GM23248 (cell line): Measurements from ENCODE around the gene MINDY2. TPM values are rescaled to one million over a fixed set of nuclear protein-coding genes. Genes with fewer than 3 reads are reported as not detected.

Experiments
- DNase-seq: peaks from one replicate; pipeline ENCODE4 v3.0.0-alpha.2; 2015
- H2AFZ ChIP-seq: fragments of 200-600 bp; sonication (generic); 2 replicates; pipeline ENCODE4 v1.6.1; 2016; ENCODE audit warnings: antibody characterized with exemption
- H3F3A ChIP-seq: fragments of 200-600 bp; sonication (generic); 2 replicates; pipeline ENCODE4 v1.6.1; 2016; ENCODE audit warnings: mild to moderate bottlenecking, antibody characterized with exemption, mixed run types; ENCODE audit not compliant: insufficient read depth
- H3K27ac ChIP-seq: fragments of 200-600 bp; sonication (generic); 2 replicates; pipeline ENCODE4 v1.5.1; 2016; ENCODE audit warnings: mild to moderate bottlenecking
- H3K27me3 ChIP-seq: fragments of 200-600 bp; sonication (generic); replicated peaks from 2 replicates; pipeline ENCODE4 v1.6.1; 2016; ENCODE audit warnings: mild to moderate bottlenecking; ENCODE audit not compliant: insufficient read depth
- H3K36me3 ChIP-seq: fragments of 200-600 bp; sonication (generic); 2 replicates; pipeline ENCODE4 v1.6.1; 2016; ENCODE audit warnings: low read depth, mild to moderate bottlenecking
- H3K4me1 ChIP-seq: fragments of 200-600 bp; sonication (generic); 2 replicates; pipeline ENCODE4 v1.6.1; 2016; ENCODE audit warnings: mild to moderate bottlenecking; ENCODE audit not compliant: insufficient read depth
- H3K4me2 ChIP-seq: fragments of 200-600 bp; sonication (generic); one replicate; pipeline ENCODE4 v1.6.1; 2016; ENCODE audit warnings: mild to moderate bottlenecking; ENCODE audit not compliant: unreplicated experiment
- H3K4me3 ChIP-seq: fragments of 200-600 bp; sonication (generic); 2 replicates; pipeline ENCODE4 v1.5.1; 2016; ENCODE audit warnings: mild to moderate bottlenecking
- H3K79me2 ChIP-seq: fragments of 200-600 bp; sonication (generic); 2 replicates; pipeline ENCODE4 v1.6.1; 2016; ENCODE audit warnings: mild to moderate bottlenecking; ENCODE audit not compliant: insufficient read depth
- H3K9ac ChIP-seq: fragments of 200-600 bp; sonication (generic); 2 replicates; pipeline ENCODE4 v1.6.1; 2016; ENCODE audit warnings: mild to moderate bottlenecking
- H3K9me2 ChIP-seq: fragments of 200-600 bp; sonication (generic); 2 replicates; pipeline ENCODE4 v1.6.1; 2016; ENCODE audit warnings: mixed run types, mild to moderate bottlenecking, moderate library complexity; ENCODE audit not compliant: insufficient read depth
- H3K9me3 ChIP-seq: fragments of 200-600 bp; sonication (generic); one replicate; pipeline ENCODE4 v1.6.1; 2017; ENCODE audit warnings: low read depth
- H4K20me1 ChIP-seq: fragments of 200-600 bp; sonication (generic); 2 replicates; pipeline ENCODE4 v1.6.0; 2016; ENCODE audit not compliant: insufficient read depth
- EZH2 ChIP-seq: fragments of 200-600 bp; sonication (generic); IDR thresholded peaks from 2 replicates; pipeline ENCODE4 v1.6.1; 2018; ENCODE audit warnings: antibody characterized with exemption, mild to moderate bottlenecking; ENCODE audit not compliant: insufficient read depth, poor library complexity, severe bottlenecking
- EZH2phosphoT487 ChIP-seq: fragments of 200-600 bp; sonication (generic); IDR thresholded peaks from 2 replicates; pipeline ENCODE4 v1.6.1; 2018; ENCODE audit warnings: antibody characterized with exemption, moderate library complexity, mild to moderate bottlenecking, low read depth; ENCODE audit not compliant: insufficient read depth
- WGBS, 2 experiments: methylation state at CpG; one replicate each; pipeline ENCODE4 v1.1.6; 2015 to 2017; ENCODE audit warnings: low lambda C conversion rate in 2 of 2, low coverage in 1 of 2; ENCODE audit errors: missing lambda C conversion rate in 2 of 2; 5-methylcytosine and 5-hydroxymethylcytosine counted together
- in situ Hi-C: fragments of 300-500 bp; cut with MboI; formaldehyde crosslinking; loops from 2 replicates; pipeline ENCODE4 v1.15.0; 2020
- polyA plus RNA-seq: library from polyadenylated mRNA; unstranded; fragments of >200 nt; fragmentation: Nextera tagmentation; extraction: Ambion mirVana; gene quantifications from 2 replicates; pipeline ENCODE4 v1.2.1, GENCODE V29; 2016
- total RNA-seq: library from RNA; depleted of rRNA; stranded (reverse); fragments of >200 nt; shearing (Covaris generic); gene quantifications from 2 replicates; pipeline ENCODE4 v1.2.3, GENCODE V29; 2014

MINDY2 gene
- total and polyA plus RNA-seq, 2 experiments from 2014 or later, result 28.7 to 47.1 TPM

DNA sequence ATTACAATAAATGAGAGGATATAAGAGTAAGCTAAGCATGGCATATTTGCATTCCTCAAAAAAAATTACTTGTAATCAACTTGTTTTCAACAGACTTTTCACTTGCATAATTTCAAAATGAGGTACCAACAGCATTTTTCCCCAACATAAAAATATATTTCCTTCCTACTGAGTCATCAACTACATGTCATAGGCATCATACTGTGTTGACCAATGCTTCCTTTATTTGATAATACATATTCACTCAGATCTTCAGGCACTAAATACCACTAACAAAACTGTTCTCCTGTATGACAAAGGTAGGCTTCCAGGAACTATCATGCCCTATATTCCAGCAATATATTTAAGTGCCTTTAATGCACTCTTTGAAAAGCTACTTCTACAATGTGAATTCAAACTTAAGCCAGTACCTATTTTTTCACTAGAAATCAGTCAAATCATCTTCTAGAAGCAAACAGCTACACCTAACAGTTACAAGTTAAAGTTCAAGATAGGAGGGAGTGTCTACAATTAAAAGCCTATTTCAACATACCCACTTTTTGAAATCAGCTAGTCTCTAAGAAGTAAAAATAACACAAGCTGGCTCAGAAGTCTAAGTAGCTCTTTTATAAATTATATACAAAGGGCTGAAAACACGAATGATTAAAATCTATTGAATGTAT is 32.9 kb upstream of the MINDY2 start:
- TF ChIP-seq EZH2 (no peak), EZH2phosphoT487 (no peak)
- in situ Hi-C loops, result no loop called here
- Histone ChIP-seq H3F3A (peaks cover 8% of the 10 kb centered on the region), H3K9ac (no peak overlapping the region), H3K9me2 (no peaks in the 10 kb centered on the region), H3K9me3 (no peaks in the 10 kb centered on the region), H4K20me1 (peaks cover 7% of the 10 kb centered on the region), H3K4me1 (peaks cover 23% of the 10 kb centered on the region), H3K36me3 (no peaks in the 10 kb centered on the region), H3K4me3 (no peak overlapping the region), H3K27ac (peak overlapping the region; percentile 33), H3K27me3 (no peaks in the 10 kb centered on the region), H3K4me2 (peak overlapping the region; percentile 40), H3K79me2 (peaks cover 100% of the 10 kb centered on the region), H2AFZ (no peak overlapping the region)
- 65 to 69% methylated on average over 1 of the region's 1 CpG for WGBS, 2 experiments
- DNase-seq, result peak; percentile 72

DNA sequence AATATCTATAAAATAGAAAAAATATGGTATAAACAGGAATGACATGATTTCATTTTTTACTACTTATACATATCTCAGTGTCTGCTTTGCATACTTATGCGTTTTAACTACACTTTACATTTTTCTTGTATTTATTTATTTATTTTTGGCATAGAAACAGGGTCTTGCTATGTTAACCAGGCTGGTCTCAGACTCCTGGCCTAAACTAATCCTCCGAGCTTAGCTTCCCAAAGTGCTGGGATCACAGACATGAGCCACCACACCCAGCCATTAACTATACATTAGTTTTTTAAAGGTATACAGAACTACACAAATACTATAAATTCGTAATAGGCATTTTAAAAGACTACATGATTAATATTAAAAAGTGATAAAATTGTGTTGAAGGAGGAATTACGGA is 30.7 kb upstream of the MINDY2 start:
- in situ Hi-C loops, result no loop called here
- H3K9me2 ChIP-seq, result no peaks in the 10 kb centered on the region
- H3K9ac ChIP-seq, result no peak overlapping the region
- no peak overlapping the region for H3K4me3 ChIP-seq
- no peak overlapping the region for H3K27ac ChIP-seq
- no peaks in the 10 kb centered on the region; the same call in 1 of the 2 replicates for H4K20me1 ChIP-seq
- H3K9me3 ChIP-seq, result no peaks in the 10 kb centered on the region
- no peak for DNase-seq
- H3K4me1 ChIP-seq, result peaks cover 23% of the 10 kb centered on the region
- H3K36me3 ChIP-seq, result no peaks in the 10 kb centered on the region
- H3K27me3 ChIP-seq, result no peaks in the 10 kb centered on the region
- TF ChIP-seq EZH2 (no peak), EZH2phosphoT487 (no peak)
- H3F3A ChIP-seq, result peaks cover 5% of the 10 kb centered on the region; the same call in 1 of the 2 replicates
- H3K79me2 ChIP-seq, result peaks cover 100% of the 10 kb centered on the region
- WGBS, 2 experiments, result 52 to 53% methylated on average over 4 of the region's 4 CpGs
- H3K4me2 ChIP-seq, result no peak overlapping the region
- H2AFZ ChIP-seq, result no peak overlapping the region

DNA sequence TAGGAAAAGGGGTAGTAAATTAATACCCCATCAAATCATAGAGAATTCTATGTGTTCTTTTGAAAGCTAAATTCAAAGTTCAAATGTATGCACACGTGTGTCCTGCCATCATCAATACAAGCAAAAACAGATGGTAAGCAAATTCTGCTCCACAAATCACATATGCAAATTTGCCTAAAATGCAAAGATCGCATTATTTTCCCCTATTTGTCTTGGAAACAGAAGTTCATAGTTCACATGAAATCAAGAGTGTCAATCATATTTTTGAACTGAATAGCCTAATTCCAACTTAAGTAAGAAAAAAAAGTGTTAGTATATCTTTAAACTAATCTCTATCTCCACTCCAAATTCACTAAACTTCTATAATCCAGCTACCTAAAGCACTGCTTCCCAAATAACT is 30.1 kb upstream of the MINDY2 start:
- H3K4me2 ChIP-seq, result no peak overlapping the region
- in situ Hi-C loops, result no loop called here
- DNase-seq, result no peak
- H3F3A ChIP-seq, result peaks cover 5% of the 10 kb centered on the region; the same call in 1 of the 2 replicates
- peaks cover 100% of the 10 kb centered on the region for H3K79me2 ChIP-seq
- no peak overlapping the region for H3K9ac ChIP-seq
- no peak overlapping the region for H3K27ac ChIP-seq
- no peaks in the 10 kb centered on the region for H3K9me2 ChIP-seq
- TF ChIP-seq EZH2phosphoT487, result no peak
- TF ChIP-seq EZH2, result no peak
- H4K20me1 ChIP-seq, result no peaks in the 10 kb centered on the region; the same call in 1 of the 2 replicates
- no peaks in the 10 kb centered on the region for H3K36me3 ChIP-seq
- WGBS, 2 experiments, result 53 to 61% methylated on average over 2 of the region's 2 CpGs
- no peak overlapping the region for H2AFZ ChIP-seq
- no peak overlapping the region for H3K4me3 ChIP-seq
- H3K4me1 ChIP-seq, result peaks cover 28% of the 10 kb centered on the region
- no peaks in the 10 kb centered on the region for H3K27me3 ChIP-seq
- H3K9me3 ChIP-seq, result no peaks in the 10 kb centered on the region

DNA sequence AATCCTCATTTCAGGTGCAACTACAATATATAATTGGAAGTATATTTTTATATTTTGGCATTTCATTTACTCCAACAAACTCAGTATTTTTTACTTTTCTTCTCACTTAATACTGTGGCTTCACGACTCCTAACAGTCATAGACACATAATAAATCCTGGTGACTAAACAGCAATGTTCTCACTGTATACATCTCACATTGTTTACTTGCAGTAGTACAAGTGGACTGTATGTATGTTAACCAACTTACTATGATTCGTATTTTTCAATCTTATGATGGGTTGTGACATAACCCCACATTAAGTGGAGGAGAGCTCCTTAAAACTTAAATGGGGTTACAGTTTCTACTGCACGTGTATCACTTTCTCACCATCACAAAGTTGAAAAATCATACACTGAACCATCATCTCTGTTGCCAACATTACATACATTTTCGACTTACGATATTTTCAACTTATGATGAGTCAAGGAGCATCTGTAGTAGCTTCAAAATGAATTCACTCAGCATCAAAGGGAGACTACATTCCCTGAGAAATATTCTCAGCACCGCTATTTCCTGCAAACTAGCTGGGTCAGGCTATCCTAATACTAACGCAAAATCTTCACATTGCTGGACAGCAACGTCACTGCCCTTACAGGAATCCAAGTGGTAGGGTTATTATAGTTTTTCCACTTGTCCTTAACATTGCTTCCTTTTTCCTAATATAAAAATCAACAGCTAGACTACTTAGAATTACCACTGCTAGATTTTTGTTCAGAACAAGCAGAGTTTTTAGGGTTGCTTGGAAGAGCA is 28.9 kb upstream of the MINDY2 start:
- H3K27ac ChIP-seq, result no peak overlapping the region
- H3K9ac ChIP-seq, result no peak overlapping the region
- H3K27me3 ChIP-seq, result no peaks in the 10 kb centered on the region
- TF ChIP-seq EZH2phosphoT487 (no peak), EZH2 (no peak)
- no peak overlapping the region for H2AFZ ChIP-seq
- H3K79me2 ChIP-seq, result peaks cover 100% of the 10 kb centered on the region
- DNase-seq, result no peak
- WGBS, 2 experiments, result 88 to 89% methylated on average over 8 of the region's 8 CpGs
- H3K4me3 ChIP-seq, result no peak overlapping the region
- H3F3A ChIP-seq, result peaks cover 5% of the 10 kb centered on the region; the same call in 1 of the 2 replicates
- in situ Hi-C loops, result no loop called here
- no peak overlapping the region for H3K4me2 ChIP-seq
- no peaks in the 10 kb centered on the region for H3K9me2 ChIP-seq
- H4K20me1 ChIP-seq, result no peaks in the 10 kb centered on the region; the same call in 1 of the 2 replicates
- peaks cover 39% of the 10 kb centered on the region for H3K4me1 ChIP-seq
- no peaks in the 10 kb centered on the region for H3K9me3 ChIP-seq
- H3K36me3 ChIP-seq, result no peaks in the 10 kb centered on the region
